ENCODE data around the gene ZSCAN31.

The ZSCAN31 gene

DNA sequence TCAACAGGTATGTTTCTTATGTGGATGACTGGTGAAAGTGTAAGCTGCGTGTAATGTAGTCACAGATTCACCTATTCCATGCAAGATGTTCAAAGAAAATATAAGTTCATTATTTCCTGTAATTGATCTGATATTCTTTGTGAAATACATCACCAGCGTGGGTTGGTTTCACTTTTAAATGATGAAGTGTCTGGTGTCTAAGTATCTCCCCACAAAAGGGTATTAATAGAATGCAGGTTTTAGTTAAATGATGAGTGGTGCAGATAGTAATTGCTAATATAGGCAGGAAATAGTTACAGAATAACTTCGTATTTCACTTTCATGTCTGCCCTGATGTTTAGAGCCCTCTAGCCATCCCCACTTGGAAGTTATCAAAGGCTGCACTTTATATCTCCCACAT, 32.4 kb downstream of the ZSCAN31 start:
- DNase-seq (ENCODE audit: insufficient read length): no peak
- FAIRE-seq: peak; percentile 90
- no peak for TF ChIP-seq POLR2A (IDR thresholded peaks at IDR 0.05; ENCODE audit: low read depth, low read length)
- no peak for TF ChIP-seq TAF1 (IDR thresholded peaks at IDR 0.05; ENCODE audit: borderline replicate concordance, low read depth, low read length)
- TF ChIP-seq POLR2AphosphoS5 (IDR thresholded peaks at IDR 0.05; ENCODE audit: low read depth, low read length): no peak

DNA sequence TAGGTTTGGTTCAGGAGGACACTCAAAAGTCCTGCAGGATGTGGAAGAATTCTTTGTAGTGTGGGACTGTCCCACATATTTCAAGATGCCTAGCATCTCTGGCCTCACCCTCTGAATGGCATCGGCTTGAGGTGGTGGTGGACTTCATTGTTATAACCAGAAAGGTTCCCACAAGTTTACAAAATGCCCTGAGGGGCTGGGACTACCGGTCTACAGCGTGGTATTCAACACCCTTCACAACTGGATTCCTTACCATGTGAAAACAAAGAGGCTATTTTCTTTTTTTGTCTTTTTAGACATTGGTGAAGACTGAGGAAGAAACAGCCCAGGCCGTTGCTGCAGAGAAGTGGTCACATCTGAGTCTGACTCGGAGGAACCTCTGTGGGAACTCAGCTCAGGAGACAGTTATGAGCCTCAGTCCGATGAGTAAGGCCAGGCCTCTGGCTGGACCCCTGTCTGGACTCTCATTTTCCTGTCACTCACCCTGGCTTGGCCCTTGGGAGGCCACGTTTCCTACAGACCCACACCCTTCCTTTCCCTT, 39.4 kb downstream of the ZSCAN31 start:
- TF ChIP-seq TAF1 (IDR thresholded peaks at IDR 0.05; ENCODE audit: borderline replicate concordance, low read depth, low read length) (no peak), POLR2AphosphoS5 (IDR thresholded peaks at IDR 0.05; ENCODE audit: low read depth, low read length) (no peak), POLR2A (IDR thresholded peaks at IDR 0.05; ENCODE audit: low read depth, low read length) (no peak)
- DNase-seq (ENCODE audit: insufficient read length) (no peak), FAIRE-seq (peak; percentile 27)

DNA sequence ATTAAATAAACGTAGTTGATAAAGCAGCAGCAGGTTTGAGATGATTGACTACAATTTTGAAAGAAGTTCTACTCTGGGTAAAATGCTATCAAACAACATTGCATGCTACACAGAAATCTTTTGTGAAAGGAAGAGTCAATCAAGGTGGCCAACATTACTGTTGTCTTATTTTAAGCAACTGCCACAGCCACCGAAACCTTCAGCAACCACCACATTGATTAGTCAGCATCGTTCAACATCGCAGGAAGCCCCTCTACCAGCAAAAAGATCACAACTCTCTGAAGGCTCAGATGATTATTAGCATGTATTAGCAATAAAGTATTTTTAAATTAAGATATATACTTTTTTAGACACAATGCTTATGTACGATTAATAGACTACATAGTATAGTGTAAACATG, 40.6 kb downstream of the ZSCAN31 start:
- no peak for TF ChIP-seq POLR2AphosphoS5 (IDR thresholded peaks at IDR 0.05; ENCODE audit: low read depth, low read length)
- no peak for TF ChIP-seq TAF1 (IDR thresholded peaks at IDR 0.05; ENCODE audit: borderline replicate concordance, low read depth, low read length)
- TF ChIP-seq POLR2A (IDR thresholded peaks at IDR 0.05; ENCODE audit: low read depth, low read length): no peak
- peak; percentile 33 for FAIRE-seq
- no peak for DNase-seq (ENCODE audit: insufficient read length)

DNA sequence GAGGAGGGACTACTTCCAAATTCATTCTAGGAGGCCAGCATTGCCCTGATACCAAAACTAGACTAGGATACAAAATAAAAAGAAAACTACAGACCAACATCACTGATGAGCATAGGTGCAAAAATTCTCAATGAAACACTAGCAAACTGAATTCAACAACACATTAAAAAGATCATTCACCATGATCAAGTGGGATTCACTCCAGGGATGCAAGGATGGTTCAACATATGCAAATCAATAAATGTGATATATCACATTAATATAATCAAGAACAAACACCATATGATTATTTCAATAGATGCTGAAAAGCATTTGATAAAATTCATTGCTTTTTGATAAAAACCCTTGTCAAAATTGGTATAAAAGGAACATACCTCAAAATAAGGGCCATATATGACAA, 44.4 kb downstream of the ZSCAN31 start:
- DNase-seq (ENCODE audit: insufficient read length) (no peak), FAIRE-seq (no peak)
- TF ChIP-seq POLR2A (IDR thresholded peaks at IDR 0.05; ENCODE audit: low read depth, low read length) (no peak), TAF1 (IDR thresholded peaks at IDR 0.05; ENCODE audit: borderline replicate concordance, low read depth, low read length) (no peak), POLR2AphosphoS5 (IDR thresholded peaks at IDR 0.05; ENCODE audit: low read depth, low read length) (no peak)

DNA sequence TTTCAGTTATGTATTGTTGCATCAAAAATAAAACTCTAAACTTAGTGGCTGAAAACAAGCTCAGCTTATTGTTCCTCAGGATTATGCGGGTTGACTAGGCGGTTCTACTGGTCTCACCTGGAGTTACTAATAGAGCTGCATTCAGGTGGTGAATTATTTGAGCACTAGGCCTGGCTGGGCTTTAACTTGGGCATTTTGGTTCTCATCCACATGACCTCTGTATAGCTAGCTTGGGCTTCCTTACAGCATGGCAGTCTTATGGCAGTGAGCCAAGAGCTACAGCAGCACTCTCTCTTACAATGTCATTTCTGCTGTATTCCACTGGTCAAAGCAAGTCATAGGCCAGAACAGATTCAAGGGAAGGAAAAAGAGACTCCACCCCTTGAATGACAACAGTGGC, 53.0 kb downstream of the ZSCAN31 start:
- DNase-seq (ENCODE audit: insufficient read length) (no peak), FAIRE-seq (no peak)
- TF ChIP-seq POLR2A (IDR thresholded peaks at IDR 0.05; ENCODE audit: low read depth, low read length): no peak
- no peak for TF ChIP-seq TAF1 (IDR thresholded peaks at IDR 0.05; ENCODE audit: borderline replicate concordance, low read depth, low read length)
- no peak for TF ChIP-seq POLR2AphosphoS5 (IDR thresholded peaks at IDR 0.05; ENCODE audit: low read depth, low read length)

DNA sequence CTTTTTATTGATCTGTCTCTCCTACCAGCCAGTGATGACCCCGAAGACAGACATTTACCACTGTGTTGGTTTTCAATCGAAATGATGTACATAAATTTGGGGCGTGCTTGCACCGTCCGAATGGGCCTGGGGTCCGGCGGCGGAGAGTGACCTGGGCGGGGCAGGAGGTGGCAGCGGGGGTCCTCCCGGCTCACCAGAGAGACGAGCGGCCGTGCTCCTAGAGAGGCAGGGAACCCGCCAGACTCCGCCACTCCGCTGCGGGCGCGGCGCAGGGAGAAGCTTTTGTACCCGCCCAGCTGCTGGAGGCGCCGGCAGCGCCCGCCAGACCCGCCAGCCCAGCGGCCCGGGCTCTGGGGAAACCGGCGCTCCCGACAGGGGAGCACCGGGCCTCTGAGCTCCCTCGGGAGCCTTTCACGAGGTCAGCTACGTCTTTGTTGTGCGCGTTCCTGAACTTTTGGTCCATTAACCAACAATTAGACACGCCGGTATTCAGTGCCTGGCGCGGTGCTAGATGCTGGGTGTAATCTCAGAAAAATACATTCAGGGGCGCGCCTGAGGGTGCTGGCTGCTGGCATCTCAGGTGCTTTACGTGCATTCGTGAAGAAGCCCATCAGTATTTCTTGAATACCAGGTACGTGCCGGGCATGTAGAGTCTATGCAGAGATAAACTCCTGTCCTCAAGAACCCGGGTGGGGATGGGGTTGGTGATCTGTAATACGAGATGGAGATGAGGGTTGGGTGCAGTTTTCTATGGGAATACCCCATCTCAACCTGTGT, 54.5 kb downstream of the ZSCAN31 start, which contains the start of gene PGBD1:
TSS of gene PGBD1 (plus strand) at position 285 of the 777 bp plus-strand sequence. CDS start 2,242 bp downstream, outside the sequence.
- no peak for TF ChIP-seq POLR2AphosphoS5 (IDR thresholded peaks at IDR 0.05; ENCODE audit: low read depth, low read length)
- TF ChIP-seq POLR2A (IDR thresholded peaks at IDR 0.05; ENCODE audit: low read depth, low read length): peak; percentile 73; the same call in 1 of the 2 replicates
- peak; percentile 77 for TF ChIP-seq TAF1 (IDR thresholded peaks at IDR 0.05; ENCODE audit: borderline replicate concordance, low read depth, low read length)
- peak; percentile 42 for FAIRE-seq
- DNase-seq (ENCODE audit: insufficient read length): peak; percentile 45

DNA sequence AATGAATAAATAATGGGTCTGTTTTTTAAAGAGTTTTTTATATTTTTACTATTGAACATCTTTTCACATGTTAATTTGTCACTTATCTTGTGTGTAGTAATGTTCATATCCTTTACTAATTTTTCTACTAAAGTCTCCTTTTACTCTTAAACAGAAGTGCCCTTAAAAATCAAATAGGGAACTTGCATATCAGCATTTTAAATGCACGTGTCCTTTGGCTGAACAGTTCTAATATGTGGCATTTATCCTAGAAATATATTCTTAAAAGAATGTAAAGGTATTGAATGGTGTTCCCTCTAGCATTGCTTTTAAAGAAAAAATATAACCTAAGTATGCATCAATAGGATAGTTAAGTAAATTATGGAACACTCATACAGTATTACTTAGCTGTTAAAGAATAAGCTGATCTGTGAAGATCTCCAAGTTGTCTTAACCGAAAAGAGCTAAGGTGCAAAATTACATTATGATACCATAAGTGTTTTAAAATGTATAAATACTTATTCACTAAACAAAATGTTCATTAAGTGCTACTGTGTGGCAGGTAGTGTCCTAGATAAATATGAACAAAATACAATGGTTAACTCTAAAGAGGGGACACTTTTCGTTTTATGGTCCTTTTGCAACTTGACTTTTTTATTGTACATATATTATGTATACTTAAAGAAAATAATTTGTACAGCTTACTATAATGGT, 55.2 kb downstream of the ZSCAN31 start:
- DNase-seq (ENCODE audit: insufficient read length) (no peak), FAIRE-seq (no peak)
- TF ChIP-seq POLR2A (IDR thresholded peaks at IDR 0.05; ENCODE audit: low read depth, low read length): no peak
- no peak for TF ChIP-seq TAF1 (IDR thresholded peaks at IDR 0.05; ENCODE audit: borderline replicate concordance, low read depth, low read length)
- no peak for TF ChIP-seq POLR2AphosphoS5 (IDR thresholded peaks at IDR 0.05; ENCODE audit: low read depth, low read length)

DNA sequence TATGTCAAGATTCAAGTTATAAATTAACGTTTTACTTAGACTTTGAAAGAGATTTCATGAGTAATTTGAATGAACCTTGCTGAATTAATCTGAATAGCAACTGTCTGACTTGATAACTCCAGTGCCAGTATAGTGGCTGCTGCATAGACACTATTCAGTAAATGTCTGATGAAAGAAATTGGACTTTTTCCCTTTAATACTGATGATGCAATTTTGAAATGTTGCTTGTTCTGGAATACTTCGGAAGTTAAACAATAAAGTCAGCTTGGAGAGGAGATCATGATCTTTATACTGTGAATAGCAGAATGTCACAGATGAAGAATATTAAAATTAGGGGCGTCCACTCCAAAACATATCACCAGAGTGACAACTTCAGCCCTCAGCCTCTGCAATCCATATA, 58.2 kb downstream of the ZSCAN31 start:
- TF ChIP-seq POLR2AphosphoS5 (IDR thresholded peaks at IDR 0.05; ENCODE audit: low read depth, low read length) (no peak), TAF1 (IDR thresholded peaks at IDR 0.05; ENCODE audit: borderline replicate concordance, low read depth, low read length) (no peak), POLR2A (IDR thresholded peaks at IDR 0.05; ENCODE audit: low read depth, low read length) (no peak)
- DNase-seq (ENCODE audit: insufficient read length): no peak
- FAIRE-seq: no peak

DNA sequence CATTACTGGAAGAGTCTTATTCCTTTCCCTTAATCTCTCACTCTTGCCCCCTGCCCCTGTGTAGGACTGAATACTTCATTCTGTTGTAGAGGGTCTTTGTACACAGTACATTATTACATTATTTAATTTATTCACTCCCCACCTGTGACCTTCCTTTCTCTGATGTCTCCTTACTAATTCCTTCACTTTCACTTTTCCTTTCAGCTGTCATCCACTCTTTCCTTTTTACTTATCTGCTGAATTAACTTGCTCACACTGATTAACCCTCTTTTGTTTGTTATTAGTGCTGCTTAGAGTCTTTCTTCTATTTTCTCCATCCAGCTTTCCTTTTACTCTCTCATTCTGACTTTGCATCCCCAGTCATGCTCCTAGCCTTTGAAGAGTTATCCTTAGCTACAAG, 61.1 kb downstream of the ZSCAN31 start:
- no peak for FAIRE-seq
- TF ChIP-seq POLR2AphosphoS5 (IDR thresholded peaks at IDR 0.05; ENCODE audit: low read depth, low read length): no peak
- no peak for TF ChIP-seq TAF1 (IDR thresholded peaks at IDR 0.05; ENCODE audit: borderline replicate concordance, low read depth, low read length)
- no peak for TF ChIP-seq POLR2A (IDR thresholded peaks at IDR 0.05; ENCODE audit: low read depth, low read length)
- no peak for DNase-seq (ENCODE audit: insufficient read length)
